ENCODE results near the gene PACRG. TPM values are rescaled to one million over a fixed set of nuclear protein-coding genes. Genes with fewer than 3 reads are reported as not detected.
A peak's percentile ranks its signal among the peaks of the same experiment; 100 is the strongest.

PACRG gene
- polyA plus RNA-seq, 1 of the 3 experiments (the other 2 are of a cell fraction): 0.56 TPM

GRCh38 chr6:162951164-162951743 lies 223.5 kb downstream of the PACRG start:
- CTCF ChIA-PET: interaction anchor here (0.7 to 1.6 kb wide), 5 partner anchors 9 to 94 kb away, joined by 3 to 4 read pairs (median 3); no protein-coding TSS in a partner anchor
- Histone ChIP-seq H3K27ac (ENCODE audit: low read depth in 2 of 2, low read length in 1 of 2) (no peak overlapping the region), H3K79me2 (ENCODE audit: insufficient read depth) (no peaks in the 10 kb centered on the region), H3F3A (replicated peaks; ENCODE audit: insufficient read depth) (no peaks in the 10 kb centered on the region), H3K9ac (no peak overlapping the region), H3K9me3 (no peaks in the 10 kb centered on the region), H3K4me2 (no peak overlapping the region), H3K4me3 (ENCODE audit: low read depth in 2 of 2, low read length in 1 of 2) (no peak overlapping the region), H3K27me3 (ENCODE audit: insufficient read depth) (no peaks in the 10 kb centered on the region), H3K36me3 (replicated peaks in 1 of 2; ENCODE audit: control insufficient read depth in 1 of 2, insufficient read depth in 2 of 2, low read length in 1 of 2) (no peaks in the 10 kb centered on the region), H4K20me1 (ENCODE audit: insufficient read depth) (no peaks in the 10 kb centered on the region), H2AFZ (ENCODE audit: low read depth) (no peak overlapping the region), H3K4me1 (ENCODE audit: control insufficient read depth in 1 of 2, insufficient read depth in 2 of 2, low read depth in 1 of 2, low read length in 1 of 2) (peaks cover 0 to 3% of the 10 kb centered on the region in 2 experiments; a peak in 2 of 4 replicates), H3K9me2 (no peaks in the 10 kb centered on the region)
- POLR2A ChIA-PET: no interaction called here
- WGBS (ENCODE audit: low lambda C conversion rate): 58% methylated on average over 4 of the region's 4 CpGs
- no peak for DNase-seq
- TF ChIP-seq TEAD4 (IDR thresholded peaks at IDR 0.05; ENCODE audit: borderline replicate concordance, insufficient read depth) (no peak), USF2 (IDR thresholded peaks at IDR 0.05; ENCODE audit: borderline replicate concordance, low read depth, low read length) (no peak), CTCF (IDR thresholded peaks at IDR 0.05) (no peak), TCF12 (IDR thresholded peaks at IDR 0.05) (no peak), RFX5 (IDR thresholded peaks at IDR 0.05; ENCODE audit: low read length) (no peak), RCOR1 (IDR thresholded peaks at IDR 0.05; ENCODE audit: low read length) (no peak), SIN3A (IDR thresholded peaks at IDR 0.05; ENCODE audit: borderline replicate concordance, low read depth, low read length) (no peak), TAF1 (IDR thresholded peaks at IDR 0.05; ENCODE audit: borderline replicate concordance, low read depth, low read length) (no peak), MAX (IDR thresholded peaks at IDR 0.05; ENCODE audit: low read depth) (no peak), CHD2 (IDR thresholded peaks at IDR 0.05; ENCODE audit: low read length, partially characterized antibody) (no peak), POLR2AphosphoS5 (IDR thresholded peaks at IDR 0.05; ENCODE audit: low read depth, low read length) (no peak), FOXJ3 (CRISPR knock-in tag; IDR thresholded peaks at IDR 0.05) (no peak)

GRCh38 chr6:162952423-162952822 lies 224.6 kb downstream of the PACRG start:
- no peak overlapping the region for H3K9ac ChIP-seq
- H3K27me3 ChIP-seq (ENCODE audit: insufficient read depth): no peaks in the 10 kb centered on the region
- WGBS (ENCODE audit: low lambda C conversion rate): 42% methylated on average over 4 of the region's 4 CpGs
- H3K9me2 ChIP-seq: no peaks in the 10 kb centered on the region
- TF ChIP-seq MAX (IDR thresholded peaks at IDR 0.05; ENCODE audit: low read depth): no peak
- no peak for TF ChIP-seq FOSL2 (IDR thresholded peaks at IDR 0.05; ENCODE audit: borderline replicate concordance, low read depth)
- TF ChIP-seq JUND (IDR thresholded peaks at IDR 0.05): no peak
- peak; percentile 68 for TF ChIP-seq GATA2 (CRISPR knock-in tag; IDR thresholded peaks at IDR 0.05)
- no peak overlapping the region for H3K4me3 ChIP-seq (ENCODE audit: low read depth in 2 of 2, low read length in 1 of 2)
- no peaks in the 10 kb centered on the region for H4K20me1 ChIP-seq (ENCODE audit: insufficient read depth)
- no peaks in the 10 kb centered on the region for H3K9me3 ChIP-seq
- H3K4me1 ChIP-seq (ENCODE audit: control insufficient read depth in 1 of 2, insufficient read depth in 2 of 2, low read depth in 1 of 2, low read length in 1 of 2): peaks cover 0 to 3% of the 10 kb centered on the region in 2 experiments; a peak in 2 of 4 replicates
- ChIA-PET CTCF (interaction anchor here (0.7 to 1.3 kb wide), 5 partner anchors 15 to 1534 kb away, joined by 3 to 4 read pairs (median 3); partner anchors contain the start of gene PACRG), POLR2A (no interaction called here)
- H3F3A ChIP-seq (replicated peaks; ENCODE audit: insufficient read depth): no peaks in the 10 kb centered on the region
- H3K27ac ChIP-seq (ENCODE audit: low read depth in 2 of 2, low read length in 1 of 2): no peak overlapping the region
- no peaks in the 10 kb centered on the region for H3K79me2 ChIP-seq (ENCODE audit: insufficient read depth)
- H3K36me3 ChIP-seq (replicated peaks in 1 of 2; ENCODE audit: control insufficient read depth in 1 of 2, insufficient read depth in 2 of 2, low read length in 1 of 2): no peaks in the 10 kb centered on the region
- H3K4me2 ChIP-seq: no peak overlapping the region
- no peak overlapping the region for H2AFZ ChIP-seq (ENCODE audit: low read depth)
- DNase-seq: peak; percentile 24
